Activated T-cell treated with anti-CD3 and anti-CD28 coated beads, Interleukin-2, amount 50 U/mL, for 4 hours (primary cell): Measurements from ENCODE around the gene L3HYPDH. TPM values are rescaled to one million over a fixed set of nuclear protein-coding genes. Genes with fewer than 3 reads are reported as not detected.
A peak's percentile ranks its signal among the peaks of the same experiment; 100 is the strongest.

Source experiments
- ATAC-seq, 2 donors: fragments of 200-7000 bp; cut with Tn5 transposase; one replicate each; pipeline ENCODE4 v1.10.0; 2021
- DNase-seq: peaks from one replicate; pipeline ENCODE4 v3.0.0-alpha.2; 2020
- H3K27me3 Mint-ChIP-seq: one replicate; pipeline ENCODE4 v1.8.0; 2021; ENCODE audit warnings: low read depth, mixed read lengths
- H3K36me3 Mint-ChIP-seq: one replicate; pipeline ENCODE4 v1.8.0; 2022; ENCODE audit warnings: mixed read lengths; ENCODE audit not compliant: insufficient read depth
- H3K4me1 Mint-ChIP-seq: one replicate; pipeline ENCODE4 v1.8.0; 2021; ENCODE audit warnings: low read depth, mixed read lengths
- H3K4me3 Mint-ChIP-seq: one replicate; pipeline ENCODE4 v1.8.0; 2021; ENCODE audit warnings: mild to moderate bottlenecking, moderate library complexity, mixed read lengths
- H3K9me3 Mint-ChIP-seq: one replicate; pipeline ENCODE4 v1.8.0; 2021; ENCODE audit warnings: mixed read lengths
- total RNA-seq, 3 donors: library from RNA; stranded (reverse); gene quantifications; one replicate each; pipeline ENCODE4 v1.2.1, GENCODE V29; 2021

Gene L3HYPDH
- total RNA-seq = 1 to 10 TPM; 8.1 to 9.7 (median 8.5) TPM

- DNase-seq (peak; percentile 99), ATAC-seq (peak; percentile 97)
- Mint-ChIP-seq H3K27me3 (no peaks in the 10 kb centered on the region), H3K36me3 (peaks cover 15% of the 10 kb centered on the region), H3K9me3 (no peaks in the 10 kb centered on the region), H3K4me3 (peak within 1 kb of the TSS; percentile 96), H3K4me1 (peaks cover 62% of the 10 kb centered on the region)
Measured at GRCh38 chr14:59483819-59484638, at the start of gene L3HYPDH, which contains the start of gene JKAMP. Gene L3HYPDH (minus strand): TSS chr14:59484408. CDS start chr14:59484316, 92 bp downstream. Gene JKAMP (plus strand): TSS chr14:59484517. CDS start chr14:59484590, 73 bp downstream.

- H3K36me3 Mint-ChIP-seq = no peaks in the 10 kb centered on the region
- H3K4me3 Mint-ChIP-seq = no peak overlapping the region
- no peaks in the 10 kb centered on the region for H3K4me1 Mint-ChIP-seq
- peaks cover 15% of the 10 kb centered on the region for H3K27me3 Mint-ChIP-seq
- ATAC-seq = no peak
- no peak for DNase-seq
- peaks cover 4% of the 10 kb centered on the region for H3K9me3 Mint-ChIP-seq
Measured at GRCh38 chr14:59532419-59532818, 48.2 kb upstream of the L3HYPDH start.

DNA sequence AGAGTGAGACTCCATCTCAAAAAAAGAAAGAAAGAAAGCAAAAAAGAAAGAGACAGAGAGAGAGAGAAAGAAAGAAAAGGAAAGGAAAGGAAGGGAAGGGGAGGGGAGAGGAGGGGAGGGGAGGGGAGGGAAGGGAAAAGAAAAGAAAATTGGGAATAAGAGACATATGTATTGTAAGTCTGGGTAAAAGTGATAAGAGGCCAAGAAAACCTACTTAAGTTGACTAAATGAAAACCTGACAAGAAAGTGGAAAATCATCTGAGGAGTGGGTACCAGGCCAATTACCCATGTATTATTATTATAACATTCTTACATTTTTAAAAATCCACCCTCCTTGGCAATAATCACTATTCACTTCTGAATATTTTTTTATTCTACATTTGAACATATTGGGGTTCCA, 46.1 kb upstream of the L3HYPDH start:
- DNase-seq = no peak
- Mint-ChIP-seq H3K4me1 (no peaks in the 10 kb centered on the region), H3K36me3 (no peaks in the 10 kb centered on the region), H3K27me3 (peaks cover 15% of the 10 kb centered on the region), H3K4me3 (no peak overlapping the region), H3K9me3 (peaks cover 4% of the 10 kb centered on the region)
- no peak for ATAC-seq

DNA sequence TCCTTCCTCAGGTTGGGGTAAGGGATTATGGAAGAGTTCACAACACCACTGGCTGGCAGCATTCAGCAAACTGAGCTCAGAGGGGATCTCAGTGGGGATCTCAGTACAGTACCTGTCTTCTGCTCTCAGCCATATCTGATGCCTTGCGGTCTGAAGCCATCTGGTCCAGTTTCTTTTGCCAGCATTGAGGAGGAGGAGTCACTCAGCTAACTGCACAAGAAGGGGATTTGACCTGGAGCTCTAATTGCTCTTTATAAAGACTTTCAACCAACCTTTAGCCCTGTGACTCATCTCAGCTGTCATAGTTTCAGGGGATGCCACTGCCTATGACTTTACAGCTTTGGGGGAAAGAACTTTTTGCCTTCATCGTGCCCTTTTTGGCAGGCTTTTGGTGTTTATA, 45.0 kb upstream of the L3HYPDH start:
- H3K4me3 Mint-ChIP-seq = no peak overlapping the region
- no peaks in the 10 kb centered on the region for H3K36me3 Mint-ChIP-seq
- ATAC-seq (no peak), DNase-seq (no peak)
- H3K9me3 Mint-ChIP-seq = peaks cover 4% of the 10 kb centered on the region
- H3K4me1 Mint-ChIP-seq = no peaks in the 10 kb centered on the region
- peaks cover 15% of the 10 kb centered on the region for H3K27me3 Mint-ChIP-seq

GRCh38 chr14:59520224-59520623, 36.0 kb upstream of the L3HYPDH start:
- Mint-ChIP-seq H3K36me3 (no peaks in the 10 kb centered on the region), H3K4me1 (no peaks in the 10 kb centered on the region), H3K27me3 (peaks cover 7% of the 10 kb centered on the region), H3K9me3 (no peaks in the 10 kb centered on the region), H3K4me3 (no peak overlapping the region)
- ATAC-seq = no peak
- DNase-seq = no peak

GRCh38 chr14:59511916-59512575, 27.8 kb upstream of the L3HYPDH start:
- H3K4me3 Mint-ChIP-seq = no peak overlapping the region
- peaks cover 14% of the 10 kb centered on the region for H3K27me3 Mint-ChIP-seq
- H3K4me1 Mint-ChIP-seq = no peaks in the 10 kb centered on the region
- no peaks in the 10 kb centered on the region for H3K9me3 Mint-ChIP-seq
- ATAC-seq = no peak
- no peak for DNase-seq
- no peaks in the 10 kb centered on the region for H3K36me3 Mint-ChIP-seq

- ATAC-seq (no peak), DNase-seq (no peak)
- Mint-ChIP-seq H3K27me3 (peaks cover 14% of the 10 kb centered on the region), H3K9me3 (no peaks in the 10 kb centered on the region), H3K4me1 (no peaks in the 10 kb centered on the region), H3K4me3 (no peak overlapping the region), H3K36me3 (peaks cover under 1% of the 10 kb centered on the region)
Measured at GRCh38 chr14:59510966-59511365, 26.8 kb upstream of the L3HYPDH start.

- Mint-ChIP-seq H3K36me3 (peaks cover 2% of the 10 kb centered on the region), H3K27me3 (peaks cover 12% of the 10 kb centered on the region), H3K9me3 (no peaks in the 10 kb centered on the region), H3K4me1 (no peaks in the 10 kb centered on the region), H3K4me3 (no peak overlapping the region)
- DNase-seq (no peak), ATAC-seq (no peak)
Measured at GRCh38 chr14:59510001-59510400, 25.8 kb upstream of the L3HYPDH start.

GRCh38 chr14:59509101-59509500, 24.9 kb upstream of the L3HYPDH start:
- Mint-ChIP-seq H3K36me3 (peaks cover 2% of the 10 kb centered on the region), H3K4me1 (peaks cover 8% of the 10 kb centered on the region), H3K9me3 (no peaks in the 10 kb centered on the region), H3K27me3 (peaks cover 12% of the 10 kb centered on the region), H3K4me3 (no peak overlapping the region)
- no peak for DNase-seq
- no peak for ATAC-seq

DNA sequence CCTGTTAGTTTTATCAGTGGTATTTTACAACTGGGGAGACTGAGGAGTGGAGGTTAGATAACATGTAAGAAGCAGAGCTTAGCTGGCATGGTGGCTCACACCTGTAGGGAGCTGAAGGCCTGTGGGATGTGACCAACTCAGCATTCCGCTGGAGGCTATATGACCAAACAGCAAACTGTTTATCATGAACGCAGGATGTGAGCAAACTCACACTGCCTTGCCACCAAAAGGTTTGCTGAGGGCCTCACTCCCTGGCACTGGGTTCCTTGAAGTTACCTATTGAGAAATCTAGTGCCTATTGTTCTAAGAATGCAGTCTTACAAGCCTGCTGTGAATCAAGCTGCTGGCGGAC, 23.5 kb upstream of the L3HYPDH start:
- Mint-ChIP-seq H3K9me3 (no peaks in the 10 kb centered on the region), H3K27me3 (peaks cover 8% of the 10 kb centered on the region), H3K4me1 (peaks cover 10% of the 10 kb centered on the region), H3K36me3 (peaks cover 2% of the 10 kb centered on the region), H3K4me3 (no peak overlapping the region)
- no peak for DNase-seq
- ATAC-seq = no peak

DNA sequence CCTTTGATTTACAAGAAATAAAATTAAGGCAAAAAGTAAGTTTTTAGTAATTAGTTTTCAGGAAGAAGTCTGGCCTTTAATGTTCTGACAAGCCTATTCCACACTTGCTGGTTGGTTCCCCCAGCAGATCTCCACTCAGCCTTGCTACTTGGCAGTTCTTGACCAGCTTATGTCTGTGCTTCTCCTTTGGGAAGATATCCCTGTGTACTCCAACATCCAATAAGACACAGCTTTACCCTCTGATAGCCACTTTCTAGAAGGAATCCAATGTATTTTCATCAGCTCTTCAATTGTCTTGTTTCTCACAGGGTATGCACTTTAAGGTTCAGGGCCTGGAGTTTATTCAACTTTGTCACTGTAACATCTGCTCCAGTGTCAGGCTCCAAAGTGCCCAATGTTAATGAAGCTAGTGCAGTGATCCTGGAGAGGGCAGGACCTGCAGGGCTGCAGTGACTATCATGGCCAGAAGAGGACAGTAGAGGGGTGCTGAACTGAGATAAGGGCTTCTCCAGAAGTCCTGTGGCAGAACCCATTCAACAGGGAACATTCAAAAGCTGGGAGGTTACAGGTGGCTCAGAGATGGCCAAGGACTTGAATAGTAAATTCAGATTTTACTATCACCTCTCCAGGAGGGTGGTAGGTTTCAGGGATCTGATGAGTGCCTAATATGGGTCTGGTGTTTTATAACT, 23.0 kb upstream of the L3HYPDH start:
- no peak overlapping the region for H3K4me3 Mint-ChIP-seq
- H3K4me1 Mint-ChIP-seq = peaks cover 10% of the 10 kb centered on the region
- H3K27me3 Mint-ChIP-seq = peaks cover 8% of the 10 kb centered on the region
- ATAC-seq (peak; percentile 62 to 75), DNase-seq (peak; percentile 12)
- H3K9me3 Mint-ChIP-seq = no peaks in the 10 kb centered on the region
- peaks cover 2% of the 10 kb centered on the region for H3K36me3 Mint-ChIP-seq

GRCh38 chr14:59503256-59503655, 19.0 kb upstream of the L3HYPDH start:
- Mint-ChIP-seq H3K4me3 (no peak overlapping the region), H3K4me1 (peaks cover 13% of the 10 kb centered on the region), H3K27me3 (peaks cover 4% of the 10 kb centered on the region), H3K36me3 (peaks cover 12% of the 10 kb centered on the region), H3K9me3 (no peaks in the 10 kb centered on the region)
- DNase-seq (no peak), ATAC-seq (no peak)

GRCh38 chr14:59500732-59501131, 16.5 kb upstream of the L3HYPDH start:
- no peaks in the 10 kb centered on the region for H3K27me3 Mint-ChIP-seq
- DNase-seq (no peak), ATAC-seq (no peak)
- H3K4me3 Mint-ChIP-seq = no peak overlapping the region
- peaks cover 16% of the 10 kb centered on the region for H3K4me1 Mint-ChIP-seq
- peaks cover 9% of the 10 kb centered on the region for H3K36me3 Mint-ChIP-seq
- no peaks in the 10 kb centered on the region for H3K9me3 Mint-ChIP-seq

DNA sequence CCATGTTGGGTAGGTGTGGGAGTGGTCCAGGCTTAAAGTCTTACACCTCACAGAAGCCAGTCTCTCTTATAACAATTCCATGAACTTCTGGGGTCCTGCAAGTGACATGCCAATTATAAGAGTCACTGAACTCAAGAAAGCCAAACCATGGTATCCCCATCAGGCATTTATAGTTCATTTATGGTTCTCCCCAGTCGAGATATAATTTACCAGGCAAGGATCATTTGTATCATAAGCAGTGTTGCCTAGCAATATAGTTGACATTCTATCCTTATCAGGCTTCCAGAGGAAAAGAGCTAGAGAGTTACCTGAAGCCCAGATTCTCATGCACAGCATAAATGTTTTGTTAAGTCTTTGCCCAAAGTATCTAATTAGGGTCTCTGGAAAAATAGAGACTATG, 8.2 kb upstream of the L3HYPDH start:
- H3K27me3 Mint-ChIP-seq = no peaks in the 10 kb centered on the region
- H3K36me3 Mint-ChIP-seq = peaks cover 48% of the 10 kb centered on the region
- no peak for ATAC-seq
- peaks cover 24% of the 10 kb centered on the region for H3K4me1 Mint-ChIP-seq
- DNase-seq = no peak
- H3K4me3 Mint-ChIP-seq = no peak overlapping the region
- no peaks in the 10 kb centered on the region for H3K9me3 Mint-ChIP-seq
